Skin epidermis (tissue), 12 donors: ENCODE results near the gene FGF18.

Experiments used
- H3K27ac ChIP-seq, 21 experiments: fragments of 200-600 bp; sonication (generic) in 11 of 21; one replicate each; pipeline ENCODE4 v1.5.0; 2020; ENCODE audit warnings: mild to moderate bottlenecking in 3 of 21, inconsistent platforms in 2 of 21, moderate library complexity in 2 of 21
- H3K4me3 ChIP-seq, 7 experiments: fragments of 200-600 bp; sonication (generic) in 2 of 7; one replicate each; pipeline ENCODE4 v1.5.0; 2020; ENCODE audit warnings: inconsistent platforms in 2 of 7, mild to moderate bottlenecking in 2 of 7, moderate library complexity in 1 of 7

Gene FGF18

DNA sequence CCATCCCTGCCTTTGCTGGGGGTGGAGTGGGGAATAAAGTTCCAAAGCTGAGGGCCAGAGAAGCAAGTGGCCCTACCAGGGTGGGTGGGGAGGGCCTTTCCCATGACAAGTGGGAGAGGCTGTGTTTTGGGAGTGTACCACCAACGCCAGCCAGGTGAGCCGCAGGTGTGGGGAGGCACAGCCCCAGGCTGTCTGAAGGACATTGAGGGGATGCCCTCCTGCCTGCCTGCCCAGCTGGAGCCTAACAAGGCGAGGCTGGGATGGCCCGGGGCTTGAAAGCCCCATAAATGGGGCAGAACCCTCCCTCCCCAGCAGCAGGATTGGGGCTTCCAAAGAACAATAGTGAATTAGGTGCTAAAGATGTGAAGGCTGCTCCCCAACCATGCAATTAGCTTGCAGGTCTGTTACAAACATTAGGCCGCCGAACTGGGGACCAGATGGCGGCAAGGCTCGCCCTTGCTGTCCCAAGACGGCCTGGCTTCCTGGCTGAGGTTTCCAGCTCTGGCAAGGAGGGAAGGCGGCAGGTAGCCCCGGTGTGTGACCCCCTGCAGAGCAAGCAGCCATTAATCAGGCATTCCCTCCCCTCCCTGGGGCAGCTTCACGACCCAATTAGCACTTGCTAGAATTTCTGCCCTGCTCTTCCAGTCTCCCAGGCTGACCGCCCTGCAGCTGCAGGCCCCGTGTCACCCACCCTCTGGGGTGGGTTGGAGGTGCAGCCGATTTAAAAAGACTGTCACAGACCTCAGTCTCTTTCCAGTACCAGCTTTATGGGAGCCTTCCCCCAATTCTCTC is 42.9 kb downstream of the FGF18 start:
- Histone ChIP-seq H3K4me3 (no peak overlapping the region), H3K27ac (no peak overlapping the region)

DNA sequence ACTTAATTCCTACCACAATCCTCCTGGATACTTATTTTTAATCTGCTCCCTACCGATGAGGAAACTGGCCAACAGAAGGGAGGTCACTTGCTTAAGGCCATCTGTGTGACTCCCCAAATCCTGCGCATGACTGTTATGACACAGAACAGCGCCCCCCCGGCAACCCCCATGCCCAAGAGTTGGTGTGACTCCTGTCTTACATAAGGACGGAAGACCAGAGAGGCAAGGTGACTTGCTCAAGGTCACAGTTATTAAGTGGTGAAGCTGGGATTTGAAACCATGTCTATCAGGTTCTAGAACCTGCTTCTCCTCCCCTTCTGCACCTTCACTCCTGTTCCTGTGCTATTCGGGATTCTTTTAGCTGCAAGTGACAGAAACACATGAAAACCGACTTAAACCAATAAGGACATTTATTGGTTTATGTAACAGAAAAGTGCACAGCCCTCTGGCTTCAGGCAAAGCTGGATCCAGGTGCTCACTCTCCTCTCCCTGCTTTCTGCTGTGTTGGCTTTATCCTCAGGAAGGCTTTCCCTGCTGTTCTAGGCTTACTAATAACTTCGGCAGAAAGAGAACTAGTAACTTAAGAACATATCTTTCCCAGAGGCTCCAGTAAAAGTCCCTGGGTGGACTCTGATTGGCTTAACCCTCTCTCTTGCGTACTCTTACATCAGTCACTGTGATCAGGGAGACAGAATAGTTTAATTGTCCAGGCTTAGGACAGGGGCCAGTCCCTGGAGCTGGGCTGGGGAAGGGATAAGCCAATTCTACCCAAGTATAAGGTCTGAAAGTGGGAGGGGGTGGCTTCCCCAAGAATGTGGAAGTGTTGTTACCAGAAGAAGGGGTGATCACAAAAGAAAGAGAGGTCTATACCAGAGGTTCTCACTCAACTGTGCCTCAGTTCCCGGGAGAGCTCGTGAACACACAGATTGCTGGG is 43.7 kb downstream of the FGF18 start:
- Histone ChIP-seq H3K4me3 (no peak overlapping the region), H3K27ac (no peak overlapping the region)

- H3K4me3 ChIP-seq, result no peak overlapping the region
Measured at GRCh38 chr5:171463862-171464229, 44.4 kb downstream of the FGF18 start.

GRCh38 chr5:171464829-171465228 is 45.4 kb downstream of the FGF18 start:
- H3K4me3 ChIP-seq, result no peak overlapping the region

More at GRCh38 chr5:171463862-171464229, 44.4 kb downstream of the FGF18 start:
- H3K27ac ChIP-seq, result no peak overlapping the region

DNA sequence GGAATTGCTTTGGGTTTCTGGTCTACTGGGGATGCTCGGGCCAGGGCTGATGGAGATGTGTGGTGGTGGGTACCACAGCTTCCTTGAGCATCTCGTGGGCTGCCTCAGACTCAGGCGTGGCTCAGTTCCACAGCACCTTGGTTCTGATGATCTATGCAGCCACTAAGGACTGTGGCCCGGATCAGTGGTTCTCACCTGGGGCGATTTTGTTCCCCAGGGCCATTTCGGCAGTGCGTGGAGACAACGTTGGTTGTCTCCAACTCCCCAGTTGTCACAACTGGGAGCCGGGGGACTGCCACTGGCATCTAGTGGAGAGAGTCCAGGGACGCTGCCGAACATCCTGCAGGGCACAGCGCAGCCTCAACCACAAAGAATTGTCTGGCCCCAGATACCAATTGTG is 47.7 kb downstream of the FGF18 start:
- H3K27ac ChIP-seq, result no peak overlapping the region
- no peak overlapping the region for H3K4me3 ChIP-seq

More at GRCh38 chr5:171464829-171465228, 45.4 kb downstream of the FGF18 start:
- H3K27ac ChIP-seq, result no peak overlapping the region

GRCh38 chr5:171469326-171469725 is 49.9 kb downstream of the FGF18 start:
- Histone ChIP-seq H3K4me3 (no peak overlapping the region), H3K27ac (no peak overlapping the region)

DNA sequence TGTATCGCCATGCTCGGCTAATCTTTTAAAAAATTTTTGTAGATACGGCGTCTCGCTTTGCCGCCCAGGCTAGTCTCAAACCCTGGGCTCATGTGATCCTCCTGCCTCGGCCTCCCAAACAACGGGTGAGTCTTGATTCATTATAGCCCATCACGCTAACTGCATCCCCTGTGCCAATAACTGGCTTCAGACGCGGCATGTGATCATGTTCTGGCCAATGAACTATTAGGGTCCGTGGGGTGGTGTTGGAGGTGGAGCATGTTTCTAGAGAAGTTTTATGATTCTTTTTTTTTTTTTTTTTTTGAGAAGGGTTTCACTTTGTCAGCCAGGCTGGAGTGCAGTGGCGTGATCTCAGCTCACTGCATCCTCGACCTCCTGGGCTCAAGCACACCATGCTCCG is 51.0 kb downstream of the FGF18 start:
- no peak overlapping the region for H3K27ac ChIP-seq
- H3K4me3 ChIP-seq, result no peak overlapping the region

DNA sequence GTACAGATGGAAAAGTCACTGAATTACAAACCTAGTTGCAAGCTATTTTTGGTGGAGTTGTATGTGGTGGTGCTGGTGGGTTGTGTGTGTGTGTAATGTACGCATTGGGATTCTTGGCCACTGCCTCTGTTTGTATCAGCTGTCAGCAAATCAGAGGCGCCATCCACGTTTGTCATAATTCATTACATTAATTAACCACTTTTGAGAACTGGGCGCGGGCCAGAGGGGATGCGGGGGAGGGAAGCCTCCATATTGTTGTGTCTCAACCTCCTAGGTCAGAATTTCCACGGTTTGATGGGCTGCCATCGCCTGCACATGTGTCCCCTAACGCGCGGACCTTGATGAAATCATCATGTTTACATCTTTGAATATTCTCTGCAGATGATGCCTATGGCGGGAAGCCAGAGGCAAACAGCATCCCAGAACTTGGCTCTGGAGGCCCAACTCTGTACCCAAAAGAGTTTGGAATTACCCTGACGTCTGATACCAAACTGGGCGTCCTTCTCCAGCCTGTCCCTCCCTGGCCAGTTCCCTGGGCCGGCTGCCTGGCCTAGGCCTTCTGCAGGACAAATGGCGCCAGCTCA is 54.9 kb downstream of the FGF18 start:
- no peak overlapping the region for H3K4me3 ChIP-seq
- no peak overlapping the region for H3K27ac ChIP-seq

DNA sequence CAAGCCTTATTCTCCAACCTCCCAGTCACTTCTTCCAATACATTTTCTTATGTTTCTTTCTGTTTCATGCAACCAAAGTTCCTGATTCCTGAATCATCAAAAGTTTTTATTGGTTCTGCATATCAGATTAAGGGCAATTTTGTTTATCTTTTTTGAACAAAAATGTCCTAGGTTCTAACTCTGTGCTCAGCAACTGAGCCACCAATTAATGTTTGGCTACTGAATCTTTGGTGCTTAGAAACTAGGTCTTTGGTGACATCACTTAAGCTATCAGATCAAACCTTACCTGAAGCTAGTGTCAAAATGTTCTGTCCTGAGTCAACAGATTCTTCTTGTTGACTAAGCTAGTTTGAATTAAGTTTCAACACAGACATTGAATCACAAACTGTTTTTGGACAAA is 56.1 kb downstream of the FGF18 start:
- Histone ChIP-seq H3K27ac (no peak overlapping the region), H3K4me3 (no peak overlapping the region)

DNA sequence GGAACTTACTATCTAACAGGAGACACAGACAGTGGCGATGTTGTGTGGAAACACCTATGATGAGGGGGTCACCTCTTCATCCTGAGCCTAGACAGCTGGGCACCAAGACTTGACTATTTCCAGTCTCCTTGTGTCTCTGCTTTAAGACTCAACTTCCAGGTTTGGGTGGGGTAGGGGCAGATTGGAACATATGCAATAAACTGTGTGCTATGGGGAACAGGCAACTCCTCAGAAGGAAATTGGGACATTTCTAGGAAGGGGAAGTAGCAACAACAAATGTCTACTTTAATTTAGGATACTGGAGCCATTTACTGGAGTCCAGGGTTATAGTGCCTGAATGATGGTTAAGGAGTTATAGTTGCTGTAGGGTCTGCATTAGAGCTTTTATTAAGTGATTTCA is 57.3 kb downstream of the FGF18 start:
- Histone ChIP-seq H3K27ac (no peak overlapping the region), H3K4me3 (no peak overlapping the region)

DNA sequence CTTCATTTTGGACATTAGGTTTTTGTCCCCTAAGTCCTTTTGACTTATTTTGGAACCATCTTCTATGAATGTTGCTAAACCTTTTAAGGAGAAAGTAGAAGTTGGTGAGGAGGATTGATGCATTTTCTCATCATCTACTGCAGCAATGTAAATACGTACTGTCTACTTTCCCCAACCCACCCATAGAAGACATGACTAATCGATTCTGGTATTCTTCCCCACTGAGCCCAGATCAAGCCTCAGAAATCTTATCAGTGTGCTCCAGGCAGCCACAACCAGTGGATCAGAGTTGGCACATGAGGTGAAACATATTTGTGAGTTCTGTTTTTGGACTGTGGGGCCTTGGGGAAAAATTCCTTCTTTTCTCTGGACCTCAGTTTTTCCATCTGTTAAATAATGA is 57.7 kb downstream of the FGF18 start:
- Histone ChIP-seq H3K4me3 (no peak overlapping the region), H3K27ac (no peak overlapping the region)

DNA sequence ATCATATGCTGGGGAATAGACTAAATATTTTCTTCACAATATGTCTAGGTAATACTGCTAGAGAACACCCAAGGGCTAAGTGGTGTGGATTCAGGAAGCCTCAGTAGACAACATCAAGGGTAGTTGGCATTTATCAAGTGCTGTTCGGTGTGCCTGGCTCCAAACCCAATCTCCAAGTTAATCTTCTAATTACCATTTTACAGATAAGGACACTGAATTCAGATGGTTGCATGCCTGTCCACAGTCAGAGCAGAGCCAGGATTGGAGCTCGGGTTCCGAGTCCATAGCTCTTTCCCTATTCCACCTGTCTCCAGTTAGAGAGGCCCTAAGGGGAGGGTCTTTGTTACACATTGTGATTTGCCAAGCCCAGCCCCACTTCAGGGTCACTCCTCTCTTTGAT is 58.2 kb downstream of the FGF18 start:
- H3K27ac ChIP-seq, result no peak overlapping the region

GRCh38 chr5:171478946-171479775 is 59.7 kb downstream of the FGF18 start:
- H3K4me3 ChIP-seq, result no peak overlapping the region
- no peak overlapping the region for H3K27ac ChIP-seq

More for the DNA sequence above, 58.2 kb downstream of the FGF18 start:
- H3K4me3 ChIP-seq, result no peak overlapping the region

DNA sequence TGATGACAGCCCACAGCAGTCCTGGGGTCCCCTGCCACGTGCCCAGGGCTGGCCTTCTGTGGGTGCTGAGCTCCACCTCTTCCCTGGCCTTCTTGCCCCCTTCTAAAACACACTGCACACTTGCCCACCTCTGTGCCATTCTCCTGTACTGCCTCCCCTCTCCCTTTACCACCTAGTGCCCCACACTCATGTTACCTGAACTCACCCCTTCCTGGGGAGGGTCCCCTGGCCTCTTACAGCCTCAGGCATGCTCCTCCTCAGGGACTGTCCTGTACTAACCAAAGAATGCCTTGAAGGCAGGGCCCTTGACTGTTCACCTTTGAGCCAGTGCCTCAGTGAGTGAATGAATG is 60.3 kb downstream of the FGF18 start:
- no peak overlapping the region for H3K4me3 ChIP-seq
- no peak overlapping the region for H3K27ac ChIP-seq

DNA sequence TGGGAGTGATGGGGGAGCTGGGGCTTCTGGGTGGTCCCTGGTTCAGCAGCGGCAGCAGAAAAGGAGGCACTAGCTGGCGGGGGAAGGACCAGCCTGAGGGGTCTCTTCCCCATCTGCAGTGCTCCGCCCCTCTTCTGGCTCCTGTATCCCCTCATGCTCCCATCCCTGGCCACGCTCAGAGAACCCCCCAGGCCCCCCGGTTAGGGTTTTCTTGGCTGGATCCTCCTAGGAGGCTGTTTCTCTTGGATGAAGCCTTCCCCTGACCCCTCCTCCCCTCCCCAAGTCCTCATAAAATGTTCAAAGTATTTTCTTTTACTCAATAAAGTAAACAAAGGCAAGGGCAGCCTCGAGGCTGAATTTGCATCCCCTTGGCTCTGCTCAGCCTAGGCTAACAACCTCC is 60.8 kb downstream of the FGF18 start:
- Histone ChIP-seq H3K4me3 (no peak overlapping the region), H3K27ac (no peak overlapping the region)

DNA sequence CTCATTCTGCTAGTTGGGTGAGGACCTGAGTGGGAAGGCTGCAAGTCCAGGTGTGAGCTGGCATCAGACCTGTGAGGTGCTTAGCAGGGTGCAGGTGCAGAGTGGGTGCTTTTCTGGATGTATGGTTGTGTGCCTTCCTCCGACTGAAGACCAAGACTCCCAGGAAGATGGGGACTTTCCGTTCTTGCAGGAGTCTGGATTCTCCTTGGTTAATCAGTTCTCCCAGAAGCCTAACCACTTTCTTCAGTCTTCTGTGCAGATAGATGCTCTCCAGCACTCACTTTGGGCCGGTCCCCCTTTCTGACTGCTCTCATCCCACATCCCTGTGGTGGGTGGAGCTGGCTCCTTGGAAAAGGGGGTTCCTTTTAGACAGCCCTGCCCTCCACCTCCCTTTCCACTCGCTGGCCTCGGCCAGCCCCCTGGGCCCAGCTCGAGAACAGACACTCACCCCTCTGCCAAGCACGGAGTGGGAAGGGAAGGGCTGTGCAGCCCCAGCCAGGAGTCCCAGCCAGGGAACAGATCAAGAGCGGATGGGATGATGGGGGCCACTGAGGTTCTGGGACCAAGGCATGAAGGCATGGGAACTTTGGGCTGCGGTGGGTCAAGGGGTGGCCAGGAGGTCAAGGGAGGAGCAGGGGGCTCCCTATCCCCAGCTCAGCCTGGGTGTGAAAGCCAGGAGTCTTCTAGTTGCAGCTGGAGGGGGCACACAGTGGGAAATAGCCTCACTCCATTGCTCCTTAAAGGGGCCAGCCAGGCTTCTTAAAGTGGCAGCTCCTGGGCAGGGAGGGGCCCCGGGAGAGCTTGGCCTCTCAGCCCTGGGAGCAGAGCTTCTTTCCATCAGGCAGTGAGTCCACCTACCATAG is 62.4 kb downstream of the FGF18 start:
- H3K27ac ChIP-seq, result no peak overlapping the region
- H3K4me3 ChIP-seq, result no peak overlapping the region

DNA sequence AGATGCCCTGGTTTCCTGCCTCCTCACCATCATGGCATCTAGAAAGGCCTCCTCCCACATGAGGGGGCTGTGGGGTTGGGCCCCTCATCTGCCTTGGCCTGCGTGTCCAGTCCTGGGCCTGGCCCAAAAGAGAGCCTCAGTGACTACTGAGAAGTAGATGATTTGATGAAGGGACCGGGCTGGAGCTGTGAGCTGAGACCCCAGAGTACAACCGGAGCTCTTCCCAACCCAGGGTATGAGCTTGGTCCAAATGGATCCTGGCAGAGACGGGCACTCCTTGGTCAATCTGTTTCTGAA is 62.9 kb downstream of the FGF18 start:
- H3K27ac ChIP-seq, result no peak overlapping the region
- no peak overlapping the region for H3K4me3 ChIP-seq

DNA sequence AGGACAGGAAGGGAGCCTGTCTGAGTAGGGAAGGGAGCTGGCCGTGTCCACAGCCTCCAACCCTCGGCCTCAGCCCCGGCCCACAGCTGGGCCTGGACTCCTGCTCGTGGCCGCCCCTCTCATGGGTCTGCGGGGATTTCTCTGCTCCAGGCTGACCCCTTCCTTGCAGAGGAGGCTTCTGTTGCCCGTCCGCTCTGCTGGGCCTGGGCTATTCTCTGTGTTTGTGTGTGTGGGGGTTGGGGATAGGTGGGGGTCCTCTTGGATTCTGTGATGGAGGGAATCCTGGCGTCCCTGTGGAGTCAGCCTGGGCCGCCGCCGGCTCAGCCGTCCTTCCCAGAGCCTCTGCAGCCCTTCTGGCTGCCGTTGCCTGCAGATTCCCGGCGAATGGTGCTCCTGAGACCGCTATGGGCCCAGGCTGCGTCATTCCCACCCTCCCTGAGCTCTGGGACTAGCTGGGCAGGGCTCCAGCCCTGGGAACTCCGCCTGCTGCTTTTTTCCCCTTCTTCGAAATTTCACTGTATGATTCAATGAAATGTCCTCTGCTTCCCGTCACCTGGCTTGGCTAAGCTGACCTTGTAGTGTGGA is 64.2 kb downstream of the FGF18 start:
- no peak overlapping the region for H3K4me3 ChIP-seq

GRCh38 chr5:171484460-171484899 is 65.0 kb downstream of the FGF18 start:
- no peak overlapping the region for H3K27ac ChIP-seq
- H3K4me3 ChIP-seq, result no peak overlapping the region

More for the DNA sequence above, 64.2 kb downstream of the FGF18 start:
- peak overlapping the region in 1 of 21 experiments; percentile 49 for H3K27ac ChIP-seq
